GM23338 (cell line): ENCODE results near the gene TNS3. TPM values are rescaled to one million over a fixed set of nuclear protein-coding genes. Genes with fewer than 3 reads are reported as not detected.

Experiments used
- CTCF ChIP-seq, 2 experiments: fragments of 200-600 bp in 1 of 2; sonication (generic) in 1 of 2; conservative IDR thresholded peaks; 2 replicates each; pipeline versions ENCODE4 v1.5.1 to v1.6.1; 2016 to 2017; ENCODE audit warnings: antibody characterized with exemption in 2 of 2, low read depth in 2 of 2, mild to moderate bottlenecking in 2 of 2, moderate library complexity in 1 of 2
- ETS1 ChIP-seq: IDR thresholded peaks from 2 replicates; pipeline ENCODE4 v1.6.1; 2016; ENCODE audit warnings: antibody characterized with exemption
- EZH2 ChIP-seq: fragments of 200-600 bp; sonication (generic); IDR thresholded peaks from one replicate; pipeline ENCODE4 v1.8.0; 2017; ENCODE audit warnings: antibody characterized with exemption, mild to moderate bottlenecking, low read depth; ENCODE audit not compliant: unreplicated experiment
- ZNF331 ChIP-seq: fragments of 250-450 bp; sonication (Bioruptor Pico); IDR thresholded peaks from 2 replicates; pipeline ENCODE4 v1.5.0; 2020; ENCODE audit warnings: low read depth, mild to moderate bottlenecking, moderate library complexity
- polyA plus RNA-seq: library from polyadenylated mRNA; unstranded; fragments of >200 nt; fragmentation: Nextera tagmentation; extraction: Ambion mirVana; gene quantifications from 2 replicates; pipeline ENCODE4 v1.2.1, GENCODE V29; 2016
- total RNA-seq: library from RNA; depleted of rRNA; stranded (reverse); fragments of >200 nt; shearing (Covaris generic); gene quantifications from 2 replicates; pipeline ENCODE4 v1.2.3, GENCODE V29; 2014
- TF ChIP-seq, protein P1 (sequence below): fragments of 250-450 bp; sonication (Bioruptor Pico); IDR thresholded peaks from 2 replicates; pipeline ENCODE4 v1.5.0; 2020; ENCODE audit warnings: mild to moderate bottlenecking, moderate library complexity
- TF ChIP-seq, protein P2 (sequence below): IDR thresholded peaks from one replicate; pipeline ENCODE4 v1.6.1; 2018; ENCODE audit warnings: antibody characterized with exemption; ENCODE audit not compliant: unreplicated experiment

TNS3 gene
- total and polyA plus RNA-seq, 2 experiments from 2014 or later: 6.2 to 28.7 TPM

- TF ChIP-seq, protein P1, sequence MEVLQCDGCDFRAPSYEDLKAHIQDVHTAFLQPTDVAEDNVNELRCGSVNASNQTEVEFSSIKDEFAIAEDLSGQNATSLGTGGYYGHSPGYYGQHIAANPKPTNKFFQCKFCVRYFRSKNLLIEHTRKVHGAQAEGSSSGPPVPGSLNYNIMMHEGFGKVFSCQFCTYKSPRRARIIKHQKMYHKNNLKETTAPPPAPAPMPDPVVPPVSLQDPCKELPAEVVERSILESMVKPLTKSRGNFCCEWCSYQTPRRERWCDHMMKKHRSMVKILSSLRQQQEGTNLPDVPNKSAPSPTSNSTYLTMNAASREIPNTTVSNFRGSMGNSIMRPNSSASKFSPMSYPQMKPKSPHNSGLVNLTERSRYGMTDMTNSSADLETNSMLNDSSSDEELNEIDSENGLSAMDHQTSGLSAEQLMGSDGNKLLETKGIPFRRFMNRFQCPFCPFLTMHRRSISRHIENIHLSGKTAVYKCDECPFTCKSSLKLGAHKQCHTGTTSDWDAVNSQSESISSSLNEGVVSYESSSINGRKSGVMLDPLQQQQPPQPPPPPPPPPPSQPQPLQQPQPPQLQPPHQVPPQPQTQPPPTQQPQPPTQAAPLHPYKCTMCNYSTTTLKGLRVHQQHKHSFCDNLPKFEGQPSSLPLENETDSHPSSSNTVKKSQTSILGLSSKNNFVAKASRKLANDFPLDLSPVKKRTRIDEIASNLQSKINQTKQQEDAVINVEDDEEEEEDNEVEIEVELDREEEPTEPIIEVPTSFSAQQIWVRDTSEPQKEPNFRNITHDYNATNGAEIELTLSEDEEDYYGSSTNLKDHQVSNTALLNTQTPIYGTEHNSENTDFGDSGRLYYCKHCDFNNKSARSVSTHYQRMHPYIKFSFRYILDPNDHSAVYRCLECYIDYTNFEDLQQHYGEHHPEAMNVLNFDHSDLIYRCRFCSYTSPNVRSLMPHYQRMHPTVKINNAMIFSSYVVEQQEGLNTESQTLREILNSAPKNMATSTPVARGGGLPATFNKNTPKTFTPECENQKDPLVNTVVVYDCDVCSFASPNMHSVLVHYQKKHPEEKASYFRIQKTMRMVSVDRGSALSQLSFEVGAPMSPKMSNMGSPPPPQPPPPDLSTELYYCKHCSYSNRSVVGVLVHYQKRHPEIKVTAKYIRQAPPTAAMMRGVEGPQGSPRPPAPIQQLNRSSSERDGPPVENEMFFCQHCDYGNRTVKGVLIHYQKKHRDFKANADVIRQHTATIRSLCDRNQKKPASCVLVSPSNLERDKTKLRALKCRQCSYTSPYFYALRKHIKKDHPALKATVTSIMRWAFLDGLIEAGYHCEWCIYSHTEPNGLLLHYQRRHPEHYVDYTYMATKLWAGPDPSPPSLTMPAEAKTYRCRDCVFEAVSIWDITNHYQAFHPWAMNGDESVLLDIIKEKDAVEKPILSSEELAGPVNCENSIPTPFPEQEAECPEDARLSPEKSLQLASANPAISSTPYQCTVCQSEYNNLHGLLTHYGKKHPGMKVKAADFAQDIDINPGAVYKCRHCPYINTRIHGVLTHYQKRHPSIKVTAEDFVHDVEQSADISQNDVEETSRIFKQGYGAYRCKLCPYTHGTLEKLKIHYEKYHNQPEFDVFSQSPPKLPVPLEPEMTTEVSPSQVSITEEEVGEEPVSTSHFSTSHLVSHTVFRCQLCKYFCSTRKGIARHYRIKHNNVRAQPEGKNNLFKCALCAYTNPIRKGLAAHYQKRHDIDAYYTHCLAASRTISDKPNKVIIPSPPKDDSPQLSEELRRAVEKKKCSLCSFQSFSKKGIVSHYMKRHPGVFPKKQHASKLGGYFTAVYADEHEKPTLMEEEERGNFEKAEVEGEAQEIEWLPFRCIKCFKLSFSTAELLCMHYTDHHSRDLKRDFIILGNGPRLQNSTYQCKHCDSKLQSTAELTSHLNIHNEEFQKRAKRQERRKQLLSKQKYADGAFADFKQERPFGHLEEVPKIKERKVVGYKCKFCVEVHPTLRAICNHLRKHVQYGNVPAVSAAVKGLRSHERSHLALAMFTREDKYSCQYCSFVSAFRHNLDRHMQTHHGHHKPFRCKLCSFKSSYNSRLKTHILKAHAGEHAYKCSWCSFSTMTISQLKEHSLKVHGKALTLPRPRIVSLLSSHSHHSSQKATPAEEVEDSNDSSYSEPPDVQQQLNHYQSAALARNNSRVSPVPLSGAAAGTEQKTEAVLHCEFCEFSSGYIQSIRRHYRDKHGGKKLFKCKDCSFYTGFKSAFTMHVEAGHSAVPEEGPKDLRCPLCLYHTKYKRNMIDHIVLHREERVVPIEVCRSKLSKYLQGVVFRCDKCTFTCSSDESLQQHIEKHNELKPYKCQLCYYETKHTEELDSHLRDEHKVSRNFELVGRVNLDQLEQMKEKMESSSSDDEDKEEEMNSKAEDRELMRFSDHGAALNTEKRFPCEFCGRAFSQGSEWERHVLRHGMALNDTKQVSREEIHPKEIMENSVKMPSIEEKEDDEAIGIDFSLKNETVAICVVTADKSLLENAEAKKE: no peak
- TF ChIP-seq EZH2 (no peak), ZNF331 (CRISPR knock-in tag) (no peak), CTCF (conservative IDR thresholded peaks at IDR 0.05; ENCODE audit: low read depth in 2 of 2) (no peak), ETS1 (no peak)
- TF ChIP-seq, protein P2, sequence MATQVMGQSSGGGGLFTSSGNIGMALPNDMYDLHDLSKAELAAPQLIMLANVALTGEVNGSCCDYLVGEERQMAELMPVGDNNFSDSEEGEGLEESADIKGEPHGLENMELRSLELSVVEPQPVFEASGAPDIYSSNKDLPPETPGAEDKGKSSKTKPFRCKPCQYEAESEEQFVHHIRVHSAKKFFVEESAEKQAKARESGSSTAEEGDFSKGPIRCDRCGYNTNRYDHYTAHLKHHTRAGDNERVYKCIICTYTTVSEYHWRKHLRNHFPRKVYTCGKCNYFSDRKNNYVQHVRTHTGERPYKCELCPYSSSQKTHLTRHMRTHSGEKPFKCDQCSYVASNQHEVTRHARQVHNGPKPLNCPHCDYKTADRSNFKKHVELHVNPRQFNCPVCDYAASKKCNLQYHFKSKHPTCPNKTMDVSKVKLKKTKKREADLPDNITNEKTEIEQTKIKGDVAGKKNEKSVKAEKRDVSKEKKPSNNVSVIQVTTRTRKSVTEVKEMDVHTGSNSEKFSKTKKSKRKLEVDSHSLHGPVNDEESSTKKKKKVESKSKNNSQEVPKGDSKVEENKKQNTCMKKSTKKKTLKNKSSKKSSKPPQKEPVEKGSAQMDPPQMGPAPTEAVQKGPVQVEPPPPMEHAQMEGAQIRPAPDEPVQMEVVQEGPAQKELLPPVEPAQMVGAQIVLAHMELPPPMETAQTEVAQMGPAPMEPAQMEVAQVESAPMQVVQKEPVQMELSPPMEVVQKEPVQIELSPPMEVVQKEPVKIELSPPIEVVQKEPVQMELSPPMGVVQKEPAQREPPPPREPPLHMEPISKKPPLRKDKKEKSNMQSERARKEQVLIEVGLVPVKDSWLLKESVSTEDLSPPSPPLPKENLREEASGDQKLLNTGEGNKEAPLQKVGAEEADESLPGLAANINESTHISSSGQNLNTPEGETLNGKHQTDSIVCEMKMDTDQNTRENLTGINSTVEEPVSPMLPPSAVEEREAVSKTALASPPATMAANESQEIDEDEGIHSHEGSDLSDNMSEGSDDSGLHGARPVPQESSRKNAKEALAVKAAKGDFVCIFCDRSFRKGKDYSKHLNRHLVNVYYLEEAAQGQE: no peak
These were observed 50.1 kb downstream of the TNS3 start (continued) for GRCh38 chr7:47531584-47532492.
